K562 (cell line): ENCODE measurements around the gene CARF. TPM values are rescaled to one million over a fixed set of nuclear protein-coding genes. Genes with fewer than 3 reads are reported as not detected.

Experiments used
- JUND ChIP-seq, 2 experiments: IDR thresholded peaks; 2 replicates in 1 of 2; 3 replicates in 1 of 2; pipeline ENCODE4 v1.6.1; 2011; ENCODE audit warnings: borderline replicate concordance in 2 of 2, low read depth in 2 of 2, low read length in 2 of 2, improper control_type of control experiment in 1 of 2, missing biosample characterization in 1 of 2, missing genetic modification characterization in 1 of 2, missing genetic modification reagents in 1 of 2
- MXI1 ChIP-seq: IDR thresholded peaks from 2 replicates; pipeline ENCODE4 v1.6.1; 2011; ENCODE audit warnings: low read depth, mild to moderate bottlenecking, improper control_type of control experiment, low read length
- NFRKB ChIP-seq: fragments of 450-650 bp; IDR thresholded peaks from 2 replicates; pipeline ENCODE4 v1.6.1; 2016; ENCODE audit warnings: low read depth
- PPARD ChIP-seq: fragments of 250-450 bp; sonication (Bioruptor Pico); IDR thresholded peaks from 2 replicates; pipeline ENCODE4 v1.8.0; 2022; ENCODE audit warnings: inconsistent platforms, mild to moderate bottlenecking, moderate library complexity
- RCOR1 ChIP-seq, 2 experiments: IDR thresholded peaks; 2 replicates each; pipeline ENCODE4 v1.6.1; 2012; ENCODE audit warnings: low read depth in 2 of 2, low read length in 2 of 2, borderline replicate concordance in 1 of 2, improper control_type of control experiment in 1 of 2
- SIN3A ChIP-seq, 2 experiments: fragments of 150-350 bp in 1 of 2; IDR thresholded peaks; 2 replicates each; pipeline ENCODE4 v1.6.1; 2011 to 2016; ENCODE audit warnings: borderline replicate concordance in 2 of 2, low read depth in 2 of 2, low read length in 2 of 2, mild to moderate bottlenecking in 2 of 2, moderate library complexity in 2 of 2; ENCODE audit not compliant: control insufficient read depth in 1 of 2
- TAF1 ChIP-seq: IDR thresholded peaks from 2 replicates; pipeline ENCODE4 v1.6.1; 2011; ENCODE audit warnings: mild to moderate bottlenecking, low read length, moderate library complexity; ENCODE audit not compliant: insufficient read depth, control insufficient read depth, severe bottlenecking; ENCODE audit errors: extremely low read depth
- TOE1 ChIP-seq, 2 experiments: fragments of 450-650 bp in 1 of 2; sonication (generic) in 1 of 2; formaldehyde crosslinking in 1 of 2; IDR thresholded peaks; 2 replicates each; pipeline versions ENCODE4 v1.7.1 to v1.8.0; 2016 to 2022; ENCODE audit warnings: borderline replicate concordance in 2 of 2, mild to moderate bottlenecking in 2 of 2, antibody characterized with exemption in 1 of 2, inconsistent platforms in 1 of 2, low read depth in 1 of 2, missing genetic modification reagents in 1 of 2, moderate library complexity in 1 of 2
- ZBTB40 ChIP-seq, 2 experiments: fragments of 450-650 bp in 1 of 2; sonication (generic) in 1 of 2; formaldehyde crosslinking in 1 of 2; IDR thresholded peaks; 2 replicates each; pipeline versions ENCODE4 v1.7.1 to v1.9.0; 2016 to 2022; ENCODE audit warnings: inconsistent platforms in 1 of 2, mild to moderate bottlenecking in 1 of 2, missing genetic modification reagents in 1 of 2
- ZNF282 ChIP-seq: sonication (generic); formaldehyde crosslinking; IDR thresholded peaks from 2 replicates; pipeline ENCODE4 v1.8.1; 2023; ENCODE audit warnings: missing genetic modification reagents
- ZNF408 ChIP-seq: fragments of 250-450 bp; sonication (Bioruptor Pico); IDR thresholded peaks from 2 replicates; pipeline ENCODE4 v1.4.0; 2020; ENCODE audit warnings: low read depth, mild to moderate bottlenecking, moderate library complexity
- polyA plus RNA-seq, 8 experiments: library from polyadenylated mRNA; depleted of rRNA in 4 of 8; stranded (reverse) in 5 of 8; unstranded in 3 of 8; fragments of >200 nt; fragmentation: Nextera tagmentation in 2 of 8; fragmentation: Illumina TruSeq in 1 of 8; extraction: Ambion mirVana in 2 of 8; extraction: Trizol in 1 of 8; gene quantifications; 2 replicates each; pipeline versions ENCODE4 v1.2.1 to v1.2.3, GENCODE V29; 2011 to 2014; ENCODE audit warnings: inconsistent platforms in 1 of 8, missing spikeins in 1 of 8
- total RNA-seq, 7 experiments: library from RNA; depleted of rRNA in 6 of 7; stranded (reverse); fragments of >200 nt in 6 of 7; fragmentation: Illumina TruSeq in 2 of 7; extraction: Trizol in 2 of 7; gene quantifications; 2 replicates each; pipeline versions ENCODE4 v1.2.1 to v1.2.3, GENCODE V29; 2011 to 2021; ENCODE audit warnings: low replicate concordance in 1 of 7
- TF ChIP-seq, protein P1 (sequence below), 2 experiments: fragments of 450-650 bp; conservative IDR thresholded peaks; 2 replicates each; pipeline ENCODE4 v1.6.1; 2017; ENCODE audit warnings: mild to moderate bottlenecking in 2 of 2, moderate library complexity in 2 of 2

CARF gene
- total and polyA plus RNA-seq, 9 of the 15 experiments (the other 6 are each of a cell fraction or from before 2014, with no cell fraction given), result 0.31 to 4.2 (median 1.2) TPM

DNA sequence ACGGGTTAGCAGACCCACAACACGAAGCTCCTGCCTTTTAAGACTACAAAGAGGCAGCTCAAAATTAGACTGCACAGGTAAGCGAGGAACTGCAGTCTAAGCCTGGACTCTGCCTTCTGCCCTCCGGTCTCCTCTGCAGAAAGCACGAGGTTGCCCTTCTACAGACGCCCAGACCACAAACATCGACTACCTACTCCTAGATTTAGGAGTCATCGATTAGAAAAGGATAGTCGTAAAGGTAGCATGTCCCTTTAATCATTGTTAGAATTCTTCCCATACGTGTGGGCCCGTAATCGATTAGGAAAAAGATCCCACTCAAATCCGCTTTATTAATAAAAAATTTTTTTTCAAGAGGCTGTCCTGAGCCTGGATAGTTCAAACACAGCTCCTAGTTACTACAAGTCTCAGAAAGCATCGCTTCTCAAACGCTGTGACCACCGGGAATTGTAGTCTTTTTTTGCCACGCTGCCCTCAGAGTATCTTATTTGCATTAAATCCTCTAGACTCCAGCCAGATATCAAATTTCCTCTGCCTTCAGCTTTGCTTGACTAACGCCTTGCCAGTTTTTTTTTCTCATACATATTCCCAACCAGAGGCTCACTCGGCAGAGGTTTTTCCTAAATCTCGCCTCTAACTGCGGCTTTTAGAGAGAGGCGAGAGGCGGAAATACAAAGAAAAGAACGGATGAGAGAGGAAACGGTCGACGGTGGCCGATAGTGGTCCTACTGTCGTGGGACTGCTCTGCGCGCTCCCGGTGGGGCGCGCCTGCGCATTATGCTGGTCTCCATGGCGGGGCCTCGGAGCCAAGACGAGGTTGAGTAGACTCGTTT, at the start of gene CARF, which contains the start of gene WDR12 (continued):
- TF ChIP-seq JUND (IDR thresholded peaks at IDR 0.05; ENCODE audit: borderline replicate concordance, low read depth, low read length), result peak; percentile 15; the same call in 1 of the 2 replicates
- no peak for TF ChIP-seq JUND (tag; IDR thresholded peaks at IDR 0.05; ENCODE audit: borderline replicate concordance, low read depth, low read length)
- no peak for TF ChIP-seq ZNF408 (CRISPR knock-in tag)
- no peak for TF ChIP-seq ZNF282
- TF ChIP-seq, protein P1, sequence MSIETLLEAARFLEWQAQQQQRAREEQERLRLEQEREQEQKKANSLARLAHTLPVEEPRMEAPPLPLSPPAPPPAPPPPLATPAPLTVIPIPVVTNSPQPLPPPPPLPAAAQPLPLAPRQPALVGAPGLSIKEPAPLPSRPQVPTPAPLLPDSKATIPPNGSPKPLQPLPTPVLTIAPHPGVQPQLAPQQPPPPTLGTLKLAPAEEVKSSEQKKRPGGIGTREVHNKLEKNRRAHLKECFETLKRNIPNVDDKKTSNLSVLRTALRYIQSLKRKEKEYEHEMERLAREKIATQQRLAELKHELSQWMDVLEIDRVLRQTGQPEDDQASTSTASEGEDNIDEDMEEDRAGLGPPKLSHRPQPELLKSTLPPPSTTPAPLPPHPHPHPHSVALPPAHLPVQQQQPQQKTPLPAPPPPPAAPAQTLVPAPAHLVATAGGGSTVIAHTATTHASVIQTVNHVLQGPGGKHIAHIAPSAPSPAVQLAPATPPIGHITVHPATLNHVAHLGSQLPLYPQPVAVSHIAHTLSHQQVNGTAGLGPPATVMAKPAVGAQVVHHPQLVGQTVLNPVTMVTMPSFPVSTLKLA (conservative IDR thresholded peaks at IDR 0.05), result peak; percentile 93 to 97
- TF ChIP-seq SIN3A (IDR thresholded peaks at IDR 0.05; ENCODE audit: borderline replicate concordance in 2 of 2, control insufficient read depth in 1 of 2, low read depth in 2 of 2, low read length in 2 of 2), result peak; percentile 55 to 92; a peak in 3 of 4 replicates
- peak; percentile 81 for TF ChIP-seq TAF1
- no peak for TF ChIP-seq RCOR1 (IDR thresholded peaks at IDR 0.05; ENCODE audit: borderline replicate concordance in 1 of 2, low read depth in 2 of 2, low read length in 2 of 2)
- peak; percentile 80 for TF ChIP-seq ZBTB40 (IDR thresholded peaks at IDR 0.05)
- TF ChIP-seq ZBTB40 (CRISPR knock-in tag; IDR thresholded peaks at IDR 0.05), result no peak
- 0 out of 2 replicates have a peak, but pooled peaks have one; percentile 31 for TF ChIP-seq NFRKB
- TF ChIP-seq MXI1, result 0 out of 2 replicates have a peak, but pooled peaks have one; percentile 70
- no peak for TF ChIP-seq PPARD
- TF ChIP-seq TOE1 (IDR thresholded peaks at IDR 0.05; ENCODE audit: borderline replicate concordance), result peak; percentile 12; the same call in 1 of the 2 replicates
- TF ChIP-seq TOE1 (CRISPR knock-in tag; IDR thresholded peaks at IDR 0.05; ENCODE audit: borderline replicate concordance, low read depth), result no peak
